Omental fat pad (tissue), 4 donors: ENCODE data around the gene INTS4. TPM values are rescaled to one million over a fixed set of nuclear protein-coding genes. Genes with fewer than 3 reads are reported as not detected.
"Not testable (repeated sequence)": the region's sequence is repeated elsewhere in the genome, so short reads cannot be mapped to it uniquely, and the experiment has no call there.

ENCODE experiments used
- ATAC-seq: fragments of 150-250 bp; one replicate; pipeline ENCODE4 v1.9.1; 2016; ENCODE audit warnings: mild to moderate bottlenecking, moderate library complexity; ENCODE audit not compliant: low FRiP score
- DNase-seq: peaks from one replicate; pipeline ENCODE4 v3.0.0-alpha.2; 2019; ENCODE audit warnings: low spot score
- CTCF ChIP-seq, 3 donors: fragments of 450-650 bp; IDR thresholded peaks; one replicate each; pipeline ENCODE4 v1.5.1; 2016 to 2017; ENCODE audit warnings: antibody characterized with exemption in 3 of 3, mild to moderate bottlenecking in 3 of 3, moderate library complexity in 2 of 3
- total RNA-seq, 4 donors: library from RNA; depleted of rRNA; stranded (reverse); fragments of >200 nt; gene quantifications; one replicate each; pipeline ENCODE4 v1.1.0, GENCODE V29; 2016

INTS4 gene
- total RNA-seq, 4 donors from 2014 or later = 22.5 to 43.2 (median 28.7) TPM

DNA sequence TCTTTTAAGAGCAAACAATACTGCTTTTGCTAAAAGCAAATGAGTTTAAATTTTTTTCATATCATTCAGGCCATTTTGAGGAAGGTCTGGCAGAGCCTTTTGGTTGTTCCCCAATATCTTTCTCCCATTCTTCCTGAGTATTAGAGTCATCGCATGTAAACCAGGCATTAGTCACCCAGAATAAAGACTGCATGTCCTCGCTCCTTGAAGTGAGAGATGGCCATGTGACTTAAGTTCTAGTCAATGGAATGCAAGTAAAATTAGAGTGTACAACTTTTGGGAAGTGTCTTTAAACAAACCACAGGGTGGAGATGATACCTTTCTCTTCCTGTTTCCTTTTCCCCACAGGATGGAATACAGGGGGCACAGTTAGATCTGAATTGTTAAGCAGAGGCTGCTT lies 76.8 kb downstream of the INTS4 start:
- not testable (repeated sequence) for DNase-seq, ATAC-seq

- DNase-seq, ATAC-seq: not testable (repeated sequence)
Measured at GRCh38 chr11:77914307-77914791, 80.1 kb downstream of the INTS4 start.

- DNase-seq, ATAC-seq: not testable (repeated sequence)
Measured at GRCh38 chr11:77913608-77914306, 80.7 kb downstream of the INTS4 start.

DNA sequence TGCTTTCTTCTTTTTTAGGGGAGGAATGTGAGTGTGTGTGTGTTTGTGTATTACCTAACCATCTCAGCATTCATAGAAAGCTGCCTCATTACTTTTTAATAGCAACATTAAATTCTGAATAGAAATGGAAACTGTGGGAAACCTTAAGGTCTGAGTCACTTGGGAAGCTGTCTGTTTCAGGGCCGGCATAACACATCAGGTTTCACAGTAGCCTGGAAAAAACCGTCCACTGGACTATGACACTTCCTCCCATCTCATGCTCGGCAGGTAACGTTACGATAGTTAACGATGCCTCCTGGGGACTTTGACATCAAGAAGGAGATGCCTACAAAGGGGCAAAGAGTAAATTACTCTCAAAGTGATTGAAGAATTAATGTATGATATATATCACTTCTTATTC lies 83.6 kb downstream of the INTS4 start:
- ATAC-seq, DNase-seq: not testable (repeated sequence)

GRCh38 chr11:77909277-77909676 lies 85.2 kb downstream of the INTS4 start:
- no peak for TF ChIP-seq CTCF (IDR thresholded peaks at IDR 0.05)
- ATAC-seq = no peak
- DNase-seq = no peak

GRCh38 chr11:77908835-77909234 lies 85.6 kb downstream of the INTS4 start:
- no peak for TF ChIP-seq CTCF (IDR thresholded peaks at IDR 0.05)
- DNase-seq = no peak
- no peak for ATAC-seq

- ATAC-seq, DNase-seq: not testable (repeated sequence)
Measured at GRCh38 chr11:77894949-77895348, 99.5 kb downstream of the INTS4 start.

GRCh38 chr11:77891703-77892102 lies 102.8 kb downstream of the INTS4 start:
- DNase-seq, ATAC-seq: not testable (repeated sequence)

- not testable (repeated sequence) for ATAC-seq
Measured at GRCh38 chr11:77891256-77891655, 103.2 kb downstream of the INTS4 start.

DNA sequence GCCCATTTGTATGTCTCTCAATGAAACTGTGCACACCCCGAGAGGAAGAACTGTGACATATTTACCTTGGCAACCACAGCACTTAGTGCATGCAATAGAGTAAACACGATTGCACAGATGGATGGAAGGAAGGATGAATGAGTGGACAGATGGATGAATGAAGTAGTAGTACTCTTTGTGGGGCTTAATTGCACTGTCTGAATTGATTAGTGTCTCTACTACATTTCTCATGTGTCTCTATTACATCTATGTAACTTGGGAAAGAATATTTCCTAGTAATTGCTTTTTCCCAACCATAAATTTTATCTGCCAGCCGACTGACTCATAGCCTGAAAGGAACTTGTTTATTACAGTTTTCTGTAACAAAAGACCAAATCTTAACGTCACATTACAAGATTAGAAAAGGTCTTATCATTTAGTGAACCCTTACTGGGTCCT lies 103.8 kb downstream of the INTS4 start:
- not testable (repeated sequence) for DNase-seq
- ATAC-seq = peak; percentile 48

More at GRCh38 chr11:77891256-77891655, 103.2 kb downstream of the INTS4 start:
- not testable (repeated sequence) for DNase-seq

- ATAC-seq = peak; percentile 23
- not testable (repeated sequence) for DNase-seq
Measured at GRCh38 chr11:77890100-77890614, 104.3 kb downstream of the INTS4 start.

DNA sequence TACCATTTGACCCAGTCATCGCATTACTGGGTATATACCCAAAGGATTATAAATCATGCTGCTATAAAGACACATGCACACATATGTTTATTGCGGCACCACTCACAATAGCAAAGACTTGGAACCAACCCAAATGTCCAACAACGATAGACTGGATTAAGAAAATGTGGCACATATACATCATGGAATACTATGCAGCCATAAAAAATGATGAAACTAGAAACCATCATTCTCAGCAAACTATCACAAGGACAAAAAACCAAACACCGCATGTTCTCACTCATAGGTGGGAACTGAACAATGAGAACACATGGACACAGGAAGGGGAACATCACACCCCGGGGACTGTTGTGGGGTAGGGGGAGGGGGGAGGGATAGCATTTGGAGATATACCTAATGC lies 105.4 kb downstream of the INTS4 start:
- not testable (repeated sequence) for DNase-seq, ATAC-seq
